Measurements from ENCODE around the gene LIN54. TPM values are rescaled to one million over a fixed set of nuclear protein-coding genes. Genes with fewer than 3 reads are reported as not detected.

LIN54 gene
- total and polyA plus RNA-seq, 9 of the 15 experiments (the other 6 are each of a cell fraction or from before 2014, with no cell fraction given), result 2.2 to 22.5 (median 15.8) TPM

- Histone ChIP-seq H3K9me1 (ENCODE audit: control insufficient read depth, insufficient read depth, low read length) (no peaks in the 10 kb centered on the region), H3K4me3 (peak overlapping the region; percentile 96), H3K4me2 (ENCODE audit: insufficient read depth, low read length) (peak overlapping the region; percentile 92), H2AFZ (ENCODE audit: low read depth, low read length) (peak overlapping the region; percentile 74), H3K27me3 (ENCODE audit: control insufficient read depth in 2 of 2, insufficient read depth in 2 of 2, low read length in 2 of 2) (no peaks in the 10 kb centered on the region), H3K9ac (ENCODE audit: insufficient read depth in 1 of 2, low read depth in 2 of 2, low read length in 2 of 2) (peak overlapping the region; percentile 99), H3K36me3 (ENCODE audit: control insufficient read depth, insufficient read depth, low read length) (peaks cover 45% of the 10 kb centered on the region), H4K20me1 (replicated peaks; ENCODE audit: control insufficient read depth, insufficient read depth, low read length) (0 out of 2 replicates have a peak, but pooled peaks cover 10% of the 10 kb centered on the region), H3K9me3 (replicated peaks; ENCODE audit: control insufficient read depth, insufficient read depth, low read depth, low read length) (no peaks in the 10 kb centered on the region), H3K27ac (ENCODE audit: extremely low read depth, low read depth, low read length) (peak overlapping the region; percentile 97), H3K4me1 (replicated peaks in 1 of 2; ENCODE audit: control insufficient read depth in 2 of 2, insufficient read depth in 2 of 2, low read length in 2 of 2) (peaks cover 6 to 24% of the 10 kb centered on the region in 2 experiments; a peak in 4 of 5 replicates), H3K79me2 (ENCODE audit: control insufficient read depth, insufficient read depth, low read length) (peaks cover 78% of the 10 kb centered on the region)
- TSS peak; percentile 37 for BruUV-seq (replicated peaks)
- ChIA-PET CTCF (ENCODE audit: low intra/inter-chr PET ratio) (no interaction called here), POLR2A (interaction anchor here (0.7 to 3.9 kb wide), 3 partner anchors 10 to 57 kb away, joined by 3 to 39 read pairs (median 3); partner anchors contain the start of gene THAP9)
- ATAC-seq, result peak; percentile 0
- 0% methylated on average over 16 of the region's 16 CpGs for WGBS (ENCODE audit: insufficient coverage, low coverage, missing lambda C conversion rate)
- no peak for DNase-seq (ENCODE audit: extremely low read depth in 1 of 4, low spot score in 3 of 4)
- in situ Hi-C loops (cut with MboI) (no loop called here), intact Hi-C loops (cut with micrococcal nuclease) (no loop called here)
- FAIRE-seq, result no peak
- no peak for TF ChIP-seq ARID1B (IDR thresholded peaks at IDR 0.05)
- no peak for TF ChIP-seq YY1 (IDR thresholded peaks at IDR 0.05; ENCODE audit: borderline replicate concordance in 1 of 3, control insufficient read depth in 1 of 3, extremely low read depth in 1 of 3, insufficient read depth in 3 of 3, insufficient read length in 1 of 3, insufficient replicate concordance in 2 of 3, low read depth in 1 of 3, low read length in 2 of 3)
- TF ChIP-seq ZFP1 (CRISPR knock-in tag; IDR thresholded peaks at IDR 0.05), result no peak
- TF ChIP-seq BCOR (IDR thresholded peaks at IDR 0.05), result no peak
- TF ChIP-seq PCBP1 (IDR thresholded peaks at IDR 0.05; ENCODE audit: low read depth, low read length, poor library complexity, severe bottlenecking), result no peak
- TF ChIP-seq ZBTB8A (IDR thresholded peaks at IDR 0.05; ENCODE audit: partially characterized antibody), result no peak
- no peak for TF ChIP-seq GABPB1 (CRISPR knock-in tag; IDR thresholded peaks at IDR 0.05)
- no peak for TF ChIP-seq NKRF (IDR thresholded peaks at IDR 0.05; ENCODE audit: borderline replicate concordance)
- TF ChIP-seq MCM3 (IDR thresholded peaks at IDR 0.05), result no peak
- no peak for TF ChIP-seq SOX6 (IDR thresholded peaks at IDR 0.05)
- no peak for TF ChIP-seq AFF1 (IDR thresholded peaks at IDR 0.05; ENCODE audit: low read depth in 1 of 2, partially characterized antibody in 2 of 2)
- no peak for TF ChIP-seq PHB (CRISPR knock-in tag; IDR thresholded peaks at IDR 0.05)
- no peak for TF ChIP-seq ZNF280A (IDR thresholded peaks at IDR 0.05; ENCODE audit: low read depth, partially characterized antibody)
- 0 out of 4 replicates have a peak, but pooled peaks have one; percentile 27 to 31 for TF ChIP-seq KDM1A (IDR thresholded peaks at IDR 0.05)
- TF ChIP-seq PML (IDR thresholded peaks at IDR 0.05; ENCODE audit: low read length), result no peak
- no peak for TF ChIP-seq RAD51 (IDR thresholded peaks at IDR 0.05; ENCODE audit: borderline replicate concordance, low read depth)
- TF ChIP-seq POLR2AphosphoS2 (IDR thresholded peaks at IDR 0.05; ENCODE audit: low read length), result no peak
Observed at GRCh38 chr4:82890528-82890900, 120.1 kb downstream of the LIN54 start.
